GM19035 (cell line): ENCODE measurements around the gene TUB.

Experiments
- ATAC-seq: cut with Tn5 transposase; IDR thresholded peaks from one replicate; pipeline ENCODE4 v1.9.1; 2021; ENCODE audit not compliant: unreplicated experiment

Gene TUB

GRCh38 chr11:8045839-8046238 lies 35.2 kb upstream of the TUB start:
- no peak for ATAC-seq

DNA sequence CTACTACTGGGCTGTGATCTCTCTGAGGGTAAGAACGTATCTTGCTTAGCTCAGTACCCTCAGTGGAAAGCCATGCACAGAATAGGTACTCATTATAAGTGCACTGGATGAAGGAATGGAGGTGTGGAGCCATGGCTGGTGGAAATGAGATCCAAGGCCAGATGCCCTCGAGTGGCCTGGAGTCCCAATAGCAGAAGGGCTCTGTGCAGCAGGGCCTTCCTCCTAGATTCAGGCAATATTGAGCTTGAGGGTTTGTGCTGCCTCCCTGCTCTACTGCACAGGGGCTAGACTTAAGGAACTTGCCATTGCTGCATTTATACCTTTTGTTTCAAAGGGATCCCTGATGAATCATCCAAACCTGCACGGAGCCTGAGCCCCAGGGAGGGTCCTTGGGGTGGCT lies 33.6 kb upstream of the TUB start:
- ATAC-seq, result no peak

DNA sequence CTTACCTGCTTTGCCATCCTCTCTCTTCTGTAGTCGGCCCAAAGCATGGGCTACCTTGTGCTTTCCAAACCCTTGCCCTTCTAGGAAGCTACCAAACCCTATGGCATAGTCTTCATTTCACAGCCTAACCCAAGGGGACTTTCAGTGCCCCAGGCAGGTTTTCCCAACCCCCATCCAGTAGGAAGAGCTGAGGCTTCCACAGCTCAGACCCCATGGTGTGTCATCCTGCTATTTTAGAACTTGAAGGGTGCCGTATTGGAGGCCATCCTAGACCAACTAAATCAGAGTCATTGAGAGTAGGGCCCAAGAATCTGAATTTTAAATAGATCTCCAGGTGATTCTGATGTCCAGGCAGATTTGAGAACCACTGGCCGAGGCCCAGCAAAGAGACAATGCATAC lies 31.9 kb upstream of the TUB start:
- no peak for ATAC-seq

DNA sequence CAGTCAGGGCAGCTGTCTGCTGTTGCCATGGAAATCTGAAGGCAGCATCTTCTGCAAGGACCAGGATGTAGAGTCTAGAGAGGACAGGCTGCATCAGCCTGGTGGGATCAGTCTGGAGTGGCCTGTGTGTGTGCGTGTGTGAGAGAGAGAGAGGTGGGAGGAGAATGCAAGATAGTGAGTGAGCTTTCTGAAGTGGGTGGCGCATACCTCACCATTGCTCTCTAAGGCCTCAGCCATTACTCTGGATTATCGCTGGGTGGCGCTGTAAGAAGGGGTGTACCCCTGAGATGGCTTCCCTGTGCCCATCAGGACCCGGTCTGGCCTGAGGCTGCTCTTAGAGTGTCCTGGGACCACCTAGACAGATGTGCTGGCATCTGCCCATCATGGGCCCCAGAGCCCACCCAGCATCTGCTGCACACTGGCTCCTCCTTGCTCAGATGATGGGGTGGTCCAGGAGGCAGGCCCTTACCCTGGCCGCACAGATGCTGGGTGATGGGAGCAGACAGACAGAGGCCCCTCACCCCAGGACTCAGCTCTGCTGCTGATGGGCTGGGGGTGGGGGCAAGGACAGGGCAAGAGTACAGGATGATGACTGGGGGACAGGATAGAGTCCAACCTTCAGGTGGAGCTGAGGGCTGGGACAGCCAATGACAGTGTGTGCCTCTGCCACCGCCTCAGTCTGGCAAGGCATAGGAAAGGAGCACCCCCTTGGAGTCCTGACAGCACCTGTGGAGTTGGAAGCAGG lies 25.7 kb upstream of the TUB start:
- no peak for ATAC-seq

GRCh38 chr11:8055836-8056526 lies 25.0 kb upstream of the TUB start:
- ATAC-seq, result no peak

- no peak for ATAC-seq
Measured at GRCh38 chr11:8056810-8057463, 24.1 kb upstream of the TUB start.

DNA sequence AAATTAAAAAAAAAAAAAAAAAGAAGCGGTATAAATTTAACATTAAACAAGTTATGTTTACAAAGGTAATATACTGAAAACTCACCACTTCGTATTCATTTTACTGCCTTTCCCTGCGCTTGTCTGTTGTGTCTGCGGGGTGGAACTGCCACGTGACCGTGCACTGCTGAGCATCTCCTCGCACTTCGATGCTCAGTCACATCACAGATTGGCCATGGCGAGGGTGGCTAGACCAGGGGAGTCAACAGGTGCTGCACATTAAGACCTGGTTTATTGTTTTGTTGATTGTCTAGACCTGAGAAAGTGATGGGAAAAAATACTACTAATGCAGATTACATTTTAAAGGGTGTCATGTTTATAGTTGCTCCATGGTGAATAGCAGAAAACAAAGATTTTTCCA lies 22.8 kb upstream of the TUB start:
- ATAC-seq, result no peak

DNA sequence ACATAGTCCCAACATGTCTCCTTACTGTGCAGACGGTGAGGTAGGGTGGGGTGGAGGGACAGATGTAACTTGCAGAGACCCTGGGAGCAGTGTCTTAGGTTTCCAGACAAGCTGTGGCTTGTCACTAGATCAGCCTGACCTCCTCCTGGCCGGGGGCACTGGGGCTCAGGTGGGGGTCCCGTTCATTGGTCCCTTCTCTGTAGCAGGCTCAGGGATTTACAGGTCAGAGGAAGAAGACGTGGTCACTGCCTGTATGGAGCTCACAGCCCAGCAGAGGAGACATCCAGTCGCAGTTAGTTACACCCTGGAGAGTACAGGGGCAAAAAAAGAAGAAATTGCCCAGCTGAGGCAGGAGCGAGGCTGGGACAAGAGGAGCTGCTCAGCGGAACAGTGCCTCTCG lies 22.0 kb upstream of the TUB start:
- no peak for ATAC-seq

DNA sequence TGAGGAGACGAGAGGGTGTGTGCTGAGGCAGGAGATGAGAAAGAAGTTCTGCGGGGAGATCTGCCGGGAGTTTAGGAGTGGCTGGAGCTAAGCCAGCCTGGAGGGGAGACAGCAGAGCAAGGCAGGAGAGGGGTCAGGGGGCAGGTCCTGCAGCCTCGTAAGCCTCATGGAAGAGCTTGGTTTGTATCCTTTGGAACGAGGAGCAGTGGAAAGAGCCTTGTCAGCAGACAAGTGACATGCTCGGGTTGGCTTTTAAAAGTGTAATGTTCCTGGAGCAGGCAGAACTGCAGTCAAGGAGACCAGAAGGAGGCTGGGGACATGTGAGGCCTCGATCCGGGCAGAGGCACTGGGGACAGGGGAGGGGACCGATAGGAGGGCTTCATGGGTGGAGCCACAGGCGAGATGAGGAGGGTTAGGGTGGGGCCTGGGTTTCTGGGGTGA lies 21.4 kb upstream of the TUB start:
- ATAC-seq, result no peak

DNA sequence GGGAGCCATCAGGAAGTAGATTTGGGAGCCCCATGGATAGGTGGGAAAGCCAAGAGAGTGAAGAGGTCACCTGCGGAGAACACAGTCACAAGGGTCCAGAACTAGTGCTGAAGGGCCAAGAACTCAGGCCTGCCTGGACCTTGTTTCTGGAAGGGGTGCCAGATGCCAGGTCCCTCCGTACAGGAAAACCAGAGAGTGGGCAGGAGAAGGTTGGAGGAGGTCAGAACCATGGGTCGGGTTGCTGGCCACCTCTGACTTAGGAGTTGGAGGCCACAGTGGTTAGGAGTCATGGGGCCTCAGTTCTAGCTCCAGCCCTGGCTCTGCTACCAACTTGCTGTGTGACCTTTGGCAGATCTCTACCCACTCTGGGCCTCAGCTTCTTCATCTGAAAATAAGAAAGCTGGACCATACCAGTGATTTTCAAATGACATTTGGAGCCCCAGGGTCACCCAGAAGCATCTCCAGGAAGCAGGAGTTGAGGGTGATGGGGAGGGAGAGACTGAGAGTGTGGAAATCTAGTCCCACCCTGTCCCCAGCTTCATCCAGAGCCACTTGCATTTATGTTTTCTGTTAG lies 20.8 kb upstream of the TUB start:
- no peak for ATAC-seq

- ATAC-seq, result no peak
Measured at GRCh38 chr11:8060801-8061554, 20.0 kb upstream of the TUB start.

GRCh38 chr11:8061555-8062428 lies 19.2 kb upstream of the TUB start:
- no peak for ATAC-seq

GRCh38 chr11:8062781-8063257 lies 18.2 kb upstream of the TUB start:
- ATAC-seq, result no peak

GRCh38 chr11:8063324-8063723 lies 17.7 kb upstream of the TUB start:
- ATAC-seq, result no peak

- no peak for ATAC-seq
Measured at GRCh38 chr11:8065031-8065430, 16.0 kb upstream of the TUB start.

DNA sequence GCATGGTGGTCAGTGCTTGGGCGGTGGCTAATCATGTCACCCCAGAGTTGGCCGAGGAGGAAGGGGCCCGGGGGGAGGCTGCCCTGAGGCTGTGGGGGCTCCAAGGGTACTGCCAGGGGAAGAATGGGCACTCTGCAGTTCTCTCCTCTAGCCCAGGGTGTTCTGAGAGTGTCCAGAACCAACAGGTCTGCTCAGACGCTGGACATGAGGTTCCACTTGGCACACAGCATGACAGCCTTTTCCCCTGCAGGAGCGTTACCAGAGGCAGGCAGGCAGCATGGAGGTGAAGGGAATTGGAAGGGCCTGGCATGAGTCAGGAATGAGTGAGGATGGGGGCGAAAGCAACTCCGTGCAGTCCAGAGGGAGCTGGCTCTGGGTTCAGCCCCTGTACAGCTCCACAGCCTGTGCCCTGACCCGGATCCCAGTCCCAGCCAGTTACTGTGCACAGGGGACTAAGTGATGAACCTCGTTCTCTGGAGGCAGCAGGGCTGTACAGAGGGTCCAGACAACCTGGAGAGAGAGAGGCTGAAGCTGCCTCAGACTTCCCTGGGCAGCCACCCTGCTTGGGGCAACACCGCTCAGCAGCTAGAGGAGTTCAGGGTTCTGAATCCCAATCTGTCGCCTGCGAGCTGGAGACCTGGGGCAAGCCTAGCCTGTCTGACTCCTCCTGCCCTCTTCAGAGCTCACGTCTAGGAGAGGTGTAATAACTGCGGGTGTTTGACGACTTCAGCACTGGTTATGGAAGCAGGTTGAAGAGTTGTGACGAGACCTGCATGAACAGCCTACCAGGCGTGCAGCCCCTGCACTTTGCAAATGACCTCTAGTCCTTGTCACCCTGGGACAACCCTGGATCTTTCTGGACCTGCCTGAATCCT lies 14.7 kb upstream of the TUB start:
- no peak for ATAC-seq

GRCh38 chr11:8066911-8067455 lies 14.0 kb upstream of the TUB start:
- ATAC-seq, result no peak

DNA sequence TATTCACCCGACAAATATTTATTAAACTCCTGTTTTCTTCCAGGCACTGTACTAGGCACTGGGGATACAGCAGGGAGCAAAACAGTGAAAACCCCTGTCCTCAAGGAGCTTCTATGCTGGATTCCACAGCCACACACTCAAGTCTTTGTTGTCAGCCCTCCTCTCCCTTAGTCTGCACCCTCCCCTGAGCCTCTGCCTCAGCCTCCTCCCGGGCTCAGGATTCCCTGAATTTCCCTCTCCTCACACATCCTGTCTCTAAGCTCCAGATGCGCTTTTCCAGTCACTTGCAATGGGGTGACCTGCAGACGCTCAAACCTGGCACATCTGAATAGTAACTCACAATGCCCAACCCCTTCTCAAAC lies 13.5 kb upstream of the TUB start:
- no peak for ATAC-seq
